Measurements from ENCODE around the gene NOTCH3.

The NOTCH3 gene

DNA sequence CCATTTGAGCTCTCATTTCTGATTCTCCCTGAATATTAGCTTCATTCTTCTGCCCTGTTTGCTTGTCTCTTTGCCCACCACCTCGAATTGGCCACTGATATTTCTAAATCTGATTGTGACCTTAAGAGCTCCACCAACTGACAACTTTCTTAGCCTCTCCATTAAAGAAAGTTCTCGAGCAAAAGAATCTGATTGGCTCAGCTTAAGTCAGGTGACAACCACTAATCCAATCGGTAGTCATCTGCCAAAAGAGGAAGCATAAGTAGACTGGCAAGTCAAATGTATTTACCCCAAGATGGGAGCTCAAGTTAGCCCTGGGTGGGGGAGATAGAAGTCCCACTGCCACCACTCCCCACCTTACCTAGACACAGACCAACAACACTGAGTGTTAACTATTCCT lies 41.5 kb downstream of the NOTCH3 start:
- no peak for DNase-seq

DNA sequence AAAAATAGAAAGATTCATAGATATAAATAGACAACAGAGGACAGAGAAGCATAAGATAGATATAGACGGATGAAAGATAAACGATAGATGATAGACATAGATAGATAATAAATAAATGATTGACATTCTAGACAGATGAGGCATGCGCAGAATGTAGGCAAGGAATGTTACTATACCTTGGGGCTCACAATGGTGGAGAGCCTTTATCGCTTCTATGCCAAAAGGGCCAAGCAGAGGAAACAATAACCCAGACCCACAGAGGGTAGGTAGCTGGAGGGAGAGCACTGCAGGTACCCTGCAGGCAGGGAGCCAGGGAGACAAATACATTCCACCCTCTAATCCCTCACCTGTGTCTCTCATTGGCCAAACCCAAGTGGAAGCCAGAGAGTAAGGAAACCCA lies 44.4 kb downstream of the NOTCH3 start:
- DNase-seq = no peak

DNA sequence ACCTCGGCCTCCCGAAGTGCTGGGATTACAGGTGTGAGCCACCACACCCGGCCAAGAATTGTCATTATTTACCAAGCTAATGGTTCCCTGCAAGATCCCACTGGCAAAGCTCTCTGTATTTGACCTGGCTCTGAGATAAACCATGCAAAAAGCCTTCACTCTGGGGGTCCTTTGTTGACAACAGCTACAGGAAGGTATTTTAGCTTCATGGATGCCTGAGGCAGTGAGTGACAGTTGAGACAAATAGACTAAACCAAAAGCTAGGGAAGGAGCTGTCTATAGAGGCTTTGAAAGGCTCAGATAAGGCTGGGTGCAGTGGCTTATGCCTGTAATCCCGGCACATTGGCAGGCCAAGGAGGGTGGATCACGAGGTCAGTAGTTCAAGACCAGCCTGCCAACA lies 45.5 kb downstream of the NOTCH3 start:
- no peak for DNase-seq

DNA sequence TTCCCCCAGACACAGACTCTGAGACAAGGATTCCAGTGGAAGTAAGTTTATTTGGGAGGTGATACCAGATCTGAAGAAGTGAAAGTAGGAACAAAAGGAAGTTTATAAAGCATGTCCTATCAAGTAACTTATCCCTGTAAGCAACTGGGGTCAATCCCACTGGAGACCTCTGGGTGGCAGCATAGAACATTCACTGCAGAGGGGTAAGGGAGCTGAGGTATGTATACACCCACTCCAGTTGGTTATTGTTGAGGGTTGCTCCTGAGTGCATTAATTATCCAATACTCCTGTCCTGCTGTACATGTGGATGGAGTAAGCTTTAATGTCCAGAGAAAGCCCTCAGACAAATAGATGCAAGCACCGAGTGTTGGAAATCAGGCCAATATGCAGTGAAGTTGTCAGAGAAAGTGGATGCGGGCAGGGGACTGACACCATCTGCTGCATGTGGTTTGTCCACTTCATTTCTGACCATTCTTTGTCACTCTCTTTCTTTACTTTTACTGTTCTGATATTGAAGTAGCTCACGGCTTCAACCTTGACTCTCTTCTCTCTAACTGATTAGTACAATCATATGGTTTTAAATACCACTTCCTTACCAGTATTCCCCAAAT lies 46.7 kb downstream of the NOTCH3 start:
- peak; percentile 69 for DNase-seq

DNA sequence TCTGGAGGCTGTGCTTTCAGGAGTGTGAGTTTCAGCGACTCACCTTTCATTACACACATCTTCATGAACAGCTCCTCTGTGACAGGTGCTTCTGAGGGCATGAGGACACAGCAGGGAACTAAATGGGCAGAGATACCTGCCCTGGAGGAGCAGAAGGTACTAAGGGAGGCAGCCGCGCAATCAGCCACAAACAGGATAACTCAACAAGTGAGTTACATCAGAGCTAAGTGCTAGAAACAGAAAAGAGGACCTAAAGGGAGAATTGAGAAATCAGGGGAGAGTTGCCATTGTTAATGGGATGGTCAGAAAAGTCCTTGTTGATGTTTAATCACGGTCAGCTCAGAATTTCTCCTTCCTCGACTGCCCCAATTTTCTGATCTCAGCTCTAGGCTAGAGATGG lies 51.1 kb downstream of the NOTCH3 start:
- no peak for DNase-seq

DNA sequence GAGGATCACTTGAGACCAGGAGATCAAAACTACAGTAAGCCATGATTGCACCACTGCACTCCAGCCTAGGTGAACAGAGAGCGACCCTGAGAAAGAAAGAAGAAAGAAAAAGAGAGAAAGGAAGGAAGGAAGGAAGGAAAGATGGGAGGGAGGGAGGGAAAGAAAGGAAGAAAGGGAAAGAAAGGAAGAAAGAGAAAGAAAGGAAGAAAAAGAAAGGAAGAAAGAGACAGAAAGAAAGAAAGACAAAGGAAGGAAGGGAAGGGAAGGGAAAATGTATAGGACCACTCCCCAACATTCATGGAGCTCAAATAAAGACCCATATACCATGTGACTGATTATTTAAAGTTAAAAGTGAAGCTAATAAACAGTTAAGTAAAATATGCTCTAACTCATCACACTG lies 53.7 kb downstream of the NOTCH3 start:
- no peak for DNase-seq

DNA sequence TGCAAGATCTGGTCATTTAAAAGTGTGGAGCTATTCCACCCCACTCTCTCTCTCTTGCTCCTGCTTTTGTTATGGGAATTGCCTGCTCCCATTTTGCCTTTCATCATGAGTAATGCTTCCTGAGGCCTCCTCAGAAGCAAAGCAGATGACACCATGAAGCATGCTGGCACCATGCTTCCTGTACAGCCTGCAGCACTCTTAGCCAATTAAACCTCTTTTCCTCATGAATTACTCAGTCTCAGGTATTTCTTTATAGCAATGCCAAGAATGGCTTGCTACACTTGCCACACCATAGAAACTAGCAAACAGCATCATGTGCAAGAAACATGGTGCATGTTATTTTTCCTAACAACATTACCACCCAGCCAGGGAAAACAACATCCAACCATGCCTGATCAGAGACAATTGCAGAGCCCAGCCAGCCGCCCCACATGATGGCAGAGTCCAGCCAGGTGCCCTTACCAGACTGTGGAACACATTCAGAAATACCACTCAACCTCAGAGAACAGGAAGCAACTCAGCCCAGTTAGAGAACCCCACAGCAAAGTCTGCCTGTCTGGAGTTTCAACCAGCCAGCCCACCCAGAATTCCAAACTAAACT lies 56.6 kb downstream of the NOTCH3 start:
- DNase-seq = no peak

DNA sequence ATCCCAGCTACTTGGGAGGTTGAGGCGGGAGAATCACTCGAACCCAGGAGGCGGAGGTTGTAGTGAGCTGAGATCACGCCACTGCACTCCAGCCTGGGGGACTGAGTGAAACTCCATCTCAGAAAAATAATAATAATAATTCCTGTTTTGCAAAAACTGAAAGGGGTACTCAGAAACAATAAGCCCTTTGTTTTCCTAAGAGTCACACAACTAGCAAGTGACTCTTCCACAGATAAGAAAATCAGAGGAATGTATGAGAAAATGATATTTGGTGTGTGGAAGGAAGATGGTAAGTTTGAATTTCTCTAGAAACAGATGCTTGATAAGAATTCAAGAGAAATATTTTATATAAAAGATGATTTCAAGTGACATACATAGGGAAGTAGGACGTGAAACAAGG lies 58.5 kb downstream of the NOTCH3 start:
- no peak for DNase-seq

DNA sequence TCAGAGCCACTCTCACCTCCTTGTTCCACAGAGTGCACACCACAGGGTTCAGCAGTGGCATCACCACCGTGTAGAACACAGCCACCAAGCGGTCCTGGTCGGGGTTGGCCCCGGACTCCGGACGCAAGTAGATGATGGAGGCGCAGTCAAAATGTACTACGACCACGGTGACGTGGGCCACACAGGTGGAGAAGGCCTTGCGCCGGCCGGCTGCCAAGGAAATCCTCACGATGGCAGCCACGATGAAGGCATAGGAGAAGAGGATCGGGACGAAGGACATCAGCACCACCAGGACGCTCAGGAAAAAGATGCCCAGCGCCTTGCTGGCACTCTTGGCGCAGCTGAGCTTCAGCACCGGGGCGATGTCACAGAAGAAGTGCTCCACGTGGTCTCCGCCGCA lies 59.7 kb downstream of the NOTCH3 start:
- no peak for DNase-seq

DNA sequence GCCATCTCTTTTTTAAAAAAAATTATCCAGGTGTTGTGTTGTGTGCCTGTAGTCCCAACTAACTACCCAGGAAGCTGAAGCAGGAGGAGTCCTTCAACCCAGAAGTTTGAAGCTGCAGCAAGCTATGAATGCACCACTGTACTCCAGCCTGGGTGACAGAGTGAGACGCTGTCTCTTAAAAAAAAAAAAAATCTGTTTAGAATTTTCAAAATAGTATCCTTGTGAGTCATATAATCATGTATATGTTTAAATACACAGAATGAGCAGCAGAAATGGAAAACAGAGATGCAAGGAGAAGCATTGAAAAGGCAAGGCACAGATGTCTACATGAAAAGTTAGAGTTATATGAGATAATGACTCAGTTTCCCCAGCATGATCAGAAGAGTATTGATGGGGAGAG lies 62.4 kb downstream of the NOTCH3 start:
- no peak for DNase-seq

DNA sequence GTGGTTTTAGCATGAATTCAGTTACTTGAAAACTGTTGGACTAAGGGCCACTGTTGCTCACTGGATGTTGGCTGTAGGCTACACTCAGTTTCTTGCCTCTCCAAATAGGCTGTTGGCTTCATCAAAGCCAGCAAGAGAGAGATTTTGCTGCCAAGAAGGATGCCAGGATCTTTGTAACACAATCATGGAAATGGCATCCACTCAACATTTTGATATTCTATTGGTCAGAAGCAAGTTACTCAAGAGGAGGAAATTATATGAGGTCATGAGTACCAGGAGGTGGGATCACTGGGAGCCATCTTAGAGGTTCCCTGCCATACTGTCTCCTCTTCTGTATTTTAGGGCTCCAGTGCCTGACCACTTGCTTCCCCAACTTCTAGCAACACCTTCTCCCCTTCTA lies 63.0 kb downstream of the NOTCH3 start:
- no peak for DNase-seq

DNA sequence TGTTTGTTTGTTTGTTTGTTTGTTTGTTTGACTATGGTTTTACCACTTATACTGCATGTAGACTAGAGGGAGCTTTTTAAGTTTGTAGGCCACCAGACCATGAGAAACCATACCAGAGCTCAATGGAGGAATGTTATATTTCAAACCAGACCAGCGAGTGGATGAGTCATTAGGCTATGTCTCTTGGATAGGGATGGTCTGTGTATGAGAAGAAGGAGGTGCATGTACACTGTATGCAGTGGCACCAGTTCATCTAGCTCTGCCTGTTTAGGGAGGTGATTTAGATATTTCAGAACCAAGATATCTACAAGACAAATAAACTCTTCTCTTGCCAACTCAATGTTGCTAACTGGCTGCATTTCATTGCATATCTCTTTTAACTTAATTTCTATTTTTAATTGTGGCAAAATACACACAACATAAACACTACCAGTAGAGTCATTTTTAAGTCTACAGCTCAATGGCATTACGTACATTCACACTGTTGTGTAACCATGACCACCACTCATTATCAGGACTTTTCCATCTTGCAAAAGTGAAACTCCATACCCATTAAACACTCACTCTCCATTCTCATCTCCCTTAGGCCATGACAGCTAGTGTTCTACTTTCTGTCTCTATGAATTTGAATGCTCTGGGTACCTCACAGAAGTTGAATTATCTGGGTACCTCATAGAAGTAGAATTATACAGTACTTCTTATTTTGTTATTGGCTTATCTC lies 64.4 kb downstream of the NOTCH3 start:
- DNase-seq = peak; percentile 19

DNA sequence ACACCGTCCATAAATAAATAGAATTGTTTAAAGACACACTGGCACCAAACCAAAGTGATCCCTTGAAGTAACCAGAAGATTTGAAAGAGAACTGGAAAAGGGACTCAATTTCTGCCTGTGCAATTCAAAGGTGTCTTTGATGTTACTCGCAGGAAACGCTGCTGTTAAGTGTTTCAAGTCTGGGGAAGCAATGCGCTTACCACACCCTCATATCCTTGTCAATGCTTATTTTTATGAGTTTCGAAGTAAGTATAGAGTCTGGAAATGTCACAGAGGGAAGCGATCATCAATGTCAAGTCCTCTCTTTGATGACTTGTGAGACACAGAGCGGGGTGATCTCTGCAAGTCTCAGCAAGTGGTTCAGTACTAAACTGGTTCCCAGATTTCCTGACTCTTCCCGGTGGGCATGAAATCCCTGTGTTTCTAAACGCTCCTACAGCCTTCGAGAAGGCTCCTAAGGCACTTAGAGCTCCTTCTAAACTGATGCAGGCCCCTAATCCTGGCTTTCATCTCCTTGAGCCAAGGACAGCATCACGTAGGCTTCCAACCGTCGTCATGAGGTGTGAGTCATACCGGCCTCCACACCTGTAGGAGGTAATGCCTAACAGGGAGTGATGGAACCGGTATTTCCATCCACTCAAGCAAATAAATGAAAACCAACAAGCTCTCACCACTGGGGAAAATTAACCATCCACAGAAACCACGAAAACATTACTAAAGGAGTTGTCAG lies 70.8 kb downstream of the NOTCH3 start:
- DNase-seq = no peak

DNA sequence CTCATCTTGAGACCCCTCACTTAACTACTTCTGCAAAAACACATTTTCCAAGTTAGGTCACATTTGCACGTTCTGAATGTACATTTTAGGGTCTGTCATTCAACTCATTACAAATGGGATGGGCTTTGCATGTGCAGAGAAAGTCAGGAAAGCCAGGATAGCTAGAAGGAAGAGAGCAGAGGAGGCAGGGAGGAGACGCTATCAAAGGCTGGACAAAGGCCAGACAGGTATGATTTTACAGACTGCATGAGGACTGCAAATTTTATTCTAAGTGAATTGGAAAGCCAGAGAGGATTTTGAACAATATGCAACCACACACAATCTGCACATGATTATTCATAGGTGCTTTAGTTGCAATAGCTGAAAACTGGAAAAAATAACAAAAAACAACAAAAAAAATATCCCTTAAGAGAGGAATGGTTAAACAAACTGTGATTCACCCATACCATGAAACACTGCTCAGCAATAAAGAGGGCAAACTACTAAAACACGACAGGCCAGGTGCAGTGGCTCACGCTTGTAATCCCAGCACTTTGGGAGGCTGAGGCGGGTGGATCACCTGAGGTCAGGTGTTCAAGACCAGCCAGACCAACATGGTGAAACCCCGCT lies 72.5 kb downstream of the NOTCH3 start:
- no peak for DNase-seq

DNA sequence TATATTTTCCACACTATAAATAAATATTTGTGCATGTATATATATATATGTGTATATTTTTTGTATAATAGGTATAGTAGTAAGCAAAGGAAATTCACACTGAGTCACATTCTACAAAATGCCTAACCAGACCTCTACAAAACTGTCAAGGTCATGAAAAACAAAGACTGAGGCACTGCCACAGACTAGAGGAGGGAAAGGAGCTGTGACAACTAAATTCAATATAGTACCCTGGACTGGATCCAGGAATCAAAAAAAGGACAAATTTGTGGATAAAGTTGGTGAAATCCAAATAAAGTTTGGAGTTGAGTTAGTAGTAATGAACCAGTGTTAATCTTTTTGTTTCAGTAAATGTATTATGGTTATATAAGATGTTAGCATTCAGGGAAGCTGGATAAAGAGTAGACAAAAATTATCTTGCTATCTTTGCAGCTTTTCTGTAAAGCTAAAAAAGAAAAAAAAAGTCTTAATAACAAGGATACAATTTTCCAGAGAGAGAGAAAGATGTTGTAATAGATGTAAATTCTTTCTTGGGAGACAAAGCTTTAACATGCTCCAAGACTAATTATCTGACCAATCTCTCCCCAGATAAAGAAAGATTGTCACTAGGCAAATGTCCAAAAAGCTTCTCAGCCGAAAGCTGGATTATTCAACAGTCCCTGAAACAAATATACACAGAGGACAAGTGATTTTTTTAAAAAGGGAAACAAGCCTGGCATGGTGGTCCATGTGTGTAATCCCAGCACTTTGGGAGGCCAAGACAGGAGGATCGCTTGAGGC lies 74.5 kb downstream of the NOTCH3 start:
- DNase-seq = no peak

DNA sequence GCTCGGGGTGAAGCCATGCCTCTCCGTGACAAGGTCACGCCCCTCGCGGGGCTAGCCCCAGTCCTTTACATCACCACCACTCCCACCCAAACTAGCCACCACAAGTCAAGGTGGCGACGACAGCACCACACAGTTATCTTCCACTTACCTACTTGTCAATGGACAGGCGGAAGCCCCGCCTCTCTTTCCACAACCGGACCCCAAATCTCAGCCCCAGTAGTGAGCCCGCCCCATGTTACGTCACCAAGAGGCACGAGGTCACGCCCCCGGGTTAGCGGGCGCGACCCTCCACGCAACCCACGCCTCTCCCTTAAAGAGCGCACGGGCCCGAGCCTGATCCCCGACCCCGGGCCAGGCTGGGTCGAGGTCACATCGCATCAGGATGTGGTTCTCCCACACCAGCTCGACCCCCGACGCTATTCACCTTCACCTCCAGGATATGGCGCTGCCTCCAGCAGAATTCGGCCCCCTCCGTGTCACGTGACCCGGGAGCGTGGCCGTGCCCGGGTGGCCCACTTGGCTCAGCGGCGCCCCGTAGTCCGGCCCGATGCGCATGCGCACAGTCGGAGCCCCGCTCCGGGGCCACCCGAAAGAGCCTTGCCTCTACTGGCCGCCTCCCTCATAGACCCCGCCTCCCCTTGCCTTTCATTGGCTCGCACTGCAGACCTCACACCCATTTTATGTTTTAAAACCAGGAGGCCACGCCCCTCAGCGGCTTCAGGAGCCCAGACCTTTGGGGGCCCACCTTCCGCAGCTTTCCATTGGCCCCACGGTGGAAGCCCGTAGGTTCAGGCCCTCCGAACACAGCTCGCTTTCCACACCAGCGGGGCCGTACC lies 75.3 kb downstream of the NOTCH3 start:
- DNase-seq = peak; percentile 100

DNA sequence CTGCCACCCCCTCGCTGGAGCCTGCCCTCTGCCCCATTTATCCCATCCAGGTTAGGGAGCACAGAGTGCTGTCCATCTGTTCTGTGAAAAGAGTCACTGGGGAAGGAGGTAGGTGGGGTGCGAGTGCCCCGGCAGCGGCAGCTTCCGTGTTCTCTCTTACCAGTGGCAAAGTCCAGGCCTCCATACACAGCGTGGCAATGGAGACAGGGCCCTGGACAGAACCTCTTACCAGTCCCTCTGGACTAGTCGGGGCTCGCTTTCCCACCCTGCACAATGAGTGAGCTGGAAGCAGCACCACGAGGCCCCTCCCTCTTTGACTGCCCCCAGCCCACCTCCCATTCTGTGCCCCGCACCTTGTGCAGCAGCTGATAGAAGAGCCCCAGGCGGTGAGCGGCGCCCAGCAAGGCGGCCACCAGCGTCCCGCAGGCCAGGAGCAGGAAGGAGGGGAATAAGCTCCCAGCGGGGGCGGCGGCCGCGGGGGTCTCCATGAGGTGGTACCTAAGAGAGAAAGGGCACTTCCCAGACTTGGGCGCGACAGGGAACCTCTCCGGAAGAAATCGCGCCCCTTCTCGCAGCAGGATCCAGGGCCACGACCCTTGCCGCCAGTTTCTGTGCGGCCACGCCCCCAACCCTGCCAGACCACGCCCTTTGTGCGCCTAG lies 76.1 kb downstream of the NOTCH3 start:
- peak; percentile 54 for DNase-seq

DNA sequence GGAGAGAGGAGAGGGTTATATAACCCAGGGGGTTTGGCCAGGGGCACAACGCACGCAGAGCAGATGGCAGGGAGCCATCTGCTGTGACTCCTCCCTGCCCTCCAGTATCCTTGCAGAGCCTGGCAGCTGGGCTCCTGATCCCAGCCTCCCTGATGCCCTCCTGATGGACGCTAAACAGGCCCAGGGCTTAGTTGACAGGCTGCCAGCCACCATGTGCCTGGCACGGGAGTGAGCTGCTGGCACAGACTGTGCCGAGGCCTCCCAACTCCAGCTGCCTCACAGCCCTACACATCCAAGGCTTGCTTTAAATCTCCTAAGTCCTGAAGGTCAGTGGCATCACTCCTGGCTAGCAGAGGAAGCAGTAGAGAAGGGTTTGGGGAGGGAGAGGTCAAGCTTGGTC lies 76.9 kb downstream of the NOTCH3 start:
- DNase-seq = no peak

DNA sequence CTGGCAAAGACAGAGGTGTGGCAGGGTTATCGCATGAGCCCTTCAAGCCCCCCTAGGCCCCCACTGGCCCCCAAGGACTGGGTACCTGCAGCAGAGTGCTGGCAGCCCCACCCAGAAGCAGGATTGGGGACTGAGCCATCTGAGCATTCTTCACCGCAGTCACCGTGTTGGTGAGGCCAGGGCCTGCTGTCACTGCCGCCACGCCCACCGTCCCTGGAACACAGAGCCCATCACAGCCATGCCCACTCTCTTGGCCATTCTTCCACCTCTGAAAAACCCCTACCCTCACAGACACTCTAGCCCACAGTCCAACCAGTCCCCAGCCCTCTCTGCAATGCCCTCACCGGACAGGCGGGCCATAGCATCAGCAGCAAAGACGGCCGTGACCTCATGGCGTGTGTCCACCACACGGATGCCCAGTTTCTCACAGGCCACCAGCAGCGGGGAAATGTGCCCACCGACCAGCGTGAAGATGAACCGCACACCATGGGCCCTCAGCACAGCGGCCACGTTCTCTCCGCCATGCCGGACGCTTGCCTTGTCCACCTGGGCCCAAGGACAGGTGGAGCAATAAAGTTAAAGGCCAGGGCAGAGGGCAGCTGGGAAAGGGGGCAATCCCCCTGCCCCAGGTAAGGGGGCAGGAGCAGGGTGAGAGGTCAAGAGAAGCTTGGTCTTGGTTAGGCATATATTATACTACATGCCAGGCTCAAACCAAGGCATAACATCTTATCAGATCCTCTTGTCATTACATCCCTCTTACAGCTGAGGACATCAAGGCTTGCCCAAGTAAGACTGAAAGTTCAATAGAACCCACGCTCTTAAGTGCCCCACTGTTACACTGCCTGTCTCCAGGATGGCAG lies 77.5 kb downstream of the NOTCH3 start:
- peak; percentile 19 for DNase-seq
